PC-3 (cell line): ENCODE results near the gene PDZRN4.

ENCODE experiments used
- CTCF ChIP-seq: fragments of 300-600 bp; sonication (generic); conservative IDR thresholded peaks from 2 replicates; pipeline ENCODE4 v1.5.1; 2017; ENCODE audit warnings: antibody characterized with exemption, low read depth, mild to moderate bottlenecking, low read length
- EZH2 ChIP-seq: fragments of 300-600 bp; sonication (generic); IDR thresholded peaks from one replicate; pipeline ENCODE4 v1.6.1; 2017; ENCODE audit warnings: antibody characterized with exemption, mild to moderate bottlenecking, low read length; ENCODE audit not compliant: unreplicated experiment

- TF ChIP-seq EZH2 = no peak
- no peak for TF ChIP-seq CTCF
These were observed 249.4 kb downstream of the PDZRN4 start for GRCh38 chr12:41437563-41437962.
